HCT116 (cell line): ENCODE data around the gene WTAP. TPM values are rescaled to one million over a fixed set of nuclear protein-coding genes. Genes with fewer than 3 reads are reported as not detected.

Experiments used
- ATAC-seq: fragments of 200-7000 bp; cut with Tn5 transposase; 2 replicates; pipeline ENCODE4 v1.9.1; 2020; ENCODE audit warnings: mild to moderate bottlenecking, moderate library complexity
- BruUV-seq: library from RNA; stranded (reverse); fragments of 400-500 nt; replicated peaks from 2 replicates; lab custom pipeline; 2021; lab: Mats Ljungman, UMichigan
- CTCF ChIA-PET: fragments of 300-600 bp; sonication (Branson Sonifier 250); formaldehyde crosslinking; loops from one replicate; lab custom pipeline; 2021; ENCODE audit warnings: antibody characterized with exemption; lab: Charles Lee
- POLR2A ChIA-PET: fragments of 300-600, 350-600 bp; sonication (Branson Sonifier 250); formaldehyde crosslinking; loops from one replicate; lab custom pipeline; 2021; ENCODE audit warnings: antibody characterized with exemption; lab: Charles Lee
- RAD21 ChIA-PET, 2 experiments: fragments of 300-600 bp; sonication (Branson Sonifier 250); formaldehyde crosslinking; loops; one replicate each; lab custom pipeline; 2023; ENCODE audit warnings: low total read pairs in 2 of 2; ENCODE audit not compliant: uncharacterized antibody in 2 of 2, unreplicated experiment in 2 of 2, low non-redundant PET in 1 of 2; lab: Charles Lee
- DNase-seq: peaks from one replicate; pipeline ENCODE4 v3.0.0-alpha.2; 2010; ENCODE audit warnings: low read depth, low spot score
- H2AFZ ChIP-seq: fragments of 200-600 bp; shearing (Covaris generic), sonication (generic); 2 replicates; pipeline ENCODE4 v1.6.1; 2017; ENCODE audit warnings: low read depth, mixed run types, mixed read lengths, antibody characterized with exemption, low read length; ENCODE audit not compliant: poor library complexity, severe bottlenecking
- H3K27ac ChIP-seq: 2 replicates; pipeline ENCODE4 v1.5.1; 2012; ENCODE audit warnings: low read depth, low read length
- H3K27me3 ChIP-seq: fragments of 200-600 bp; sonication (generic); 2 replicates; pipeline ENCODE4 v1.6.1; 2016; ENCODE audit warnings: mixed run types, low read length, mixed read lengths; ENCODE audit not compliant: insufficient read depth
- H3K36me3 ChIP-seq, 2 experiments: fragments of 200-500 bp in 1 of 2; fragments of 200-600 bp in 1 of 2; sonication (Bioruptor generic) in 1 of 2; sonication (generic) in 1 of 2; 2 replicates each; pipeline versions ENCODE4 v1.5.1 to v1.6.1; 2014 to 2016; ENCODE audit warnings: low read length in 2 of 2, inconsistent platforms in 1 of 2, mixed read lengths in 1 of 2, mixed run types in 1 of 2; ENCODE audit not compliant: insufficient read depth in 2 of 2, control insufficient read depth in 1 of 2
- H3K4me1 ChIP-seq, 2 experiments: fragments of 200-600 bp in 1 of 2; sonication (generic) in 1 of 2; 2 replicates each; pipeline versions ENCODE4 v1.5.1 to v1.6.1; 2012 to 2017; ENCODE audit warnings: low read length in 2 of 2, inconsistent platforms in 1 of 2, mild to moderate bottlenecking in 1 of 2, mixed read lengths in 1 of 2, mixed run types in 1 of 2, moderate library complexity in 1 of 2; ENCODE audit not compliant: insufficient read depth in 2 of 2, control insufficient read depth in 1 of 2
- H3K4me2 ChIP-seq: fragments of 200-600 bp; sonication (generic); 2 replicates; pipeline ENCODE4 v1.6.1; 2017; ENCODE audit warnings: mixed run types, low read length, mixed read lengths
- H3K4me3 ChIP-seq, 2 experiments: fragments of 200-600 bp in 1 of 2; sonication (generic) in 1 of 2; replicated peaks in 1 of 2; 2 replicates each; pipeline ENCODE4 v1.5.1; 2011 to 2016; ENCODE audit warnings: low read length in 2 of 2, control low read depth in 1 of 2, low read depth in 1 of 2, mild to moderate bottlenecking in 1 of 2, mixed read lengths in 1 of 2, mixed run types in 1 of 2
- H3K79me2 ChIP-seq: fragments of 200-600 bp; sonication (generic); 2 replicates; pipeline ENCODE4 v1.6.1; 2017; ENCODE audit warnings: mild to moderate bottlenecking, mixed run types, low read length, moderate library complexity, mixed read lengths; ENCODE audit not compliant: insufficient read depth
- H3K9ac ChIP-seq: fragments of 200-600 bp; sonication (generic); 2 replicates; pipeline ENCODE4 v1.6.1; 2016; ENCODE audit warnings: low read length, mixed read lengths
- H3K9me2 ChIP-seq: fragments of 200-600 bp; sonication (generic), shearing (Covaris generic); 2 replicates; pipeline ENCODE4 v1.6.1; 2017; ENCODE audit warnings: mixed run types, mild to moderate bottlenecking, moderate library complexity; ENCODE audit not compliant: insufficient read depth
- H3K9me3 ChIP-seq, 2 experiments: fragments of 200-500 bp in 1 of 2; fragments of 200-600 bp in 1 of 2; sonication (Bioruptor generic) in 1 of 2; sonication (generic) in 1 of 2; 2 replicates each; pipeline ENCODE4 v1.6.1; 2014 to 2017; ENCODE audit warnings: low read length in 2 of 2, mixed read lengths in 2 of 2, inconsistent platforms in 1 of 2, low read depth in 1 of 2, mild to moderate bottlenecking in 1 of 2, mixed run types in 1 of 2, moderate library complexity in 1 of 2; ENCODE audit not compliant: control insufficient read depth in 1 of 2, insufficient read depth in 1 of 2
- H4K20me1 ChIP-seq: fragments of 200-600 bp; sonication (generic), shearing (Covaris generic); 2 replicates; pipeline ENCODE4 v1.6.1; 2017; ENCODE audit warnings: mixed run types, mild to moderate bottlenecking, moderate library complexity; ENCODE audit not compliant: insufficient read depth
- CEBPB ChIP-seq: IDR thresholded peaks from 2 replicates; pipeline ENCODE4 v1.6.1; 2012; ENCODE audit warnings: low read depth
- EGR1 ChIP-seq: IDR thresholded peaks from 2 replicates; pipeline ENCODE4 v1.6.1; 2012; ENCODE audit warnings: low read depth
- EZH2phosphoT487 ChIP-seq: fragments of 200-600 bp; IDR thresholded peaks from 2 replicates; pipeline ENCODE4 v1.6.1; 2018; ENCODE audit warnings: antibody characterized with exemption, borderline replicate concordance
- FOSL1 ChIP-seq: IDR thresholded peaks from 2 replicates; pipeline ENCODE4 v1.6.1; 2012; ENCODE audit warnings: low read depth
- JUND ChIP-seq: IDR thresholded peaks from 2 replicates; pipeline ENCODE4 v1.6.1; 2012
- POLR2A ChIP-seq: IDR thresholded peaks from 2 replicates; pipeline ENCODE4 v1.7.0; 2011; ENCODE audit warnings: borderline replicate concordance; ENCODE audit not compliant: insufficient read depth, insufficient read length; ENCODE audit errors: extremely low read depth
- POLR2AphosphoS5 ChIP-seq: IDR thresholded peaks from 2 replicates; pipeline ENCODE4 v1.6.1; 2011; ENCODE audit warnings: mild to moderate bottlenecking, low read depth, low read length, moderate library complexity
- SP1 ChIP-seq: IDR thresholded peaks from 2 replicates; pipeline ENCODE4 v1.6.1; 2012; ENCODE audit warnings: low read depth
- SRF ChIP-seq: IDR thresholded peaks from 2 replicates; pipeline ENCODE4 v1.6.1; 2012; ENCODE audit warnings: low read depth
- TCF7L2 ChIP-seq: IDR thresholded peaks from 2 replicates; pipeline ENCODE4 v1.7.0; 2011; ENCODE audit warnings: borderline replicate concordance, inconsistent platforms; ENCODE audit not compliant: insufficient read depth, insufficient read length; ENCODE audit errors: extremely low read depth
- ZFX ChIP-seq: fragments of 450-650 bp; IDR thresholded peaks from 2 replicates; pipeline ENCODE4 v1.6.1; 2017
- ZNF274 ChIP-seq: fragments of 200-500 bp; sonication (Bioruptor generic); IDR thresholded peaks from 2 replicates; pipeline ENCODE4 v1.6.1; 2014; ENCODE audit warnings: mild to moderate bottlenecking, low read depth, low read length, inconsistent platforms
- intact Hi-C: fragments of 100-400 bp; cut with micrococcal nuclease; formaldehyde crosslinking; loops from 2 replicates; pipeline ENCODE4 v1.10.0; 2022
- total RNA-seq: library from RNA; stranded (reverse); gene quantifications from one replicate; pipeline ENCODE4 v1.2.1, GENCODE V29; 2021; ENCODE audit not compliant: unreplicated experiment
- TF ChIP-seq, protein P1 (sequence below): IDR thresholded peaks from 2 replicates; pipeline ENCODE4 v1.6.1; 2012; ENCODE audit warnings: low read depth
- TF ChIP-seq, protein P2 (sequence below): IDR thresholded peaks from 2 replicates; pipeline ENCODE4 v1.6.1; 2012

WTAP gene
- total RNA-seq, 1 experiment from 2014 or later = 88.6 TPM

DNA sequence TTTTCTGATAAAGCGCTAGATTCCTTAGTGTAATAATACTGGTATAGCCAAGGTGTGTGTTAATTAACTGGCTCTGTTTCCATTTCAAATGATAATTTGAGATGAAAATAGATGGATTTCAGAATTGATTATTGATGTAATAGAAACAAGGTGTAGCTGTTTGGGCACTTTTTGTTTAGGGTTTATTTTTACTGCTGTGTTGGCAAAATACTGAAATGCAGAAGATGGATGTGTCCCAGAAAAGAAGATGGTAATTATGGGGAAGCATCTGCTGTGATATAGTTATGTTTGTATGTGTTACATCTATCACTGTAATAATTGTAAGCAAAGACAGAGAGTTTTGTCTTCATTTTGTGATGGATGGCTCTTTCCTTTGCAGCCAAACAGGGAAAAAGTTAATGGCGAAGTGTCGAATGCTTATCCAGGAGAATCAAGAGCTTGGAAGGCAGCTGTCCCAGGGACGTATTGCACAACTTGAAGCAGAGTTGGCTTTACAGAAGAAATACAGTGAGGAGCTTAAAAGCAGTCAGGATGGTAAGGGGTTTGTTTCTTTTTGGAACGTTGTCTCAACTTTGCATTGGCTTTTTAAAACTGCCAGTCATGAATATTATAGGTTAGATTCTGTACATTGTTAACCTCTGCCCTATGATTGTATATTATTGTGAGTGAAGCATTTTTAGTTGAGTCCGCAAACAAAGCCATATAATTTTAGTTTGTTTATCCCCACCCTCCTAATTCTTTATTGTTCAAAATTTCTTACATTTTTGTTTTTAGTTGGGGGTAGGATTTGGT, 26.0 kb downstream of the WTAP start:
- H3K9me3 ChIP-seq = no peaks in the 10 kb centered on the region
- H3K79me2 ChIP-seq = peaks cover 67% of the 10 kb centered on the region
- H2AFZ ChIP-seq = no peak overlapping the region
- RAD21 ChIA-PET = no interaction called here
- no peak overlapping the region for H3K4me3 ChIP-seq
- TF ChIP-seq SRF (no peak), EGR1 (no peak), EZH2phosphoT487 (no peak)
- TF ChIP-seq, protein P1, sequence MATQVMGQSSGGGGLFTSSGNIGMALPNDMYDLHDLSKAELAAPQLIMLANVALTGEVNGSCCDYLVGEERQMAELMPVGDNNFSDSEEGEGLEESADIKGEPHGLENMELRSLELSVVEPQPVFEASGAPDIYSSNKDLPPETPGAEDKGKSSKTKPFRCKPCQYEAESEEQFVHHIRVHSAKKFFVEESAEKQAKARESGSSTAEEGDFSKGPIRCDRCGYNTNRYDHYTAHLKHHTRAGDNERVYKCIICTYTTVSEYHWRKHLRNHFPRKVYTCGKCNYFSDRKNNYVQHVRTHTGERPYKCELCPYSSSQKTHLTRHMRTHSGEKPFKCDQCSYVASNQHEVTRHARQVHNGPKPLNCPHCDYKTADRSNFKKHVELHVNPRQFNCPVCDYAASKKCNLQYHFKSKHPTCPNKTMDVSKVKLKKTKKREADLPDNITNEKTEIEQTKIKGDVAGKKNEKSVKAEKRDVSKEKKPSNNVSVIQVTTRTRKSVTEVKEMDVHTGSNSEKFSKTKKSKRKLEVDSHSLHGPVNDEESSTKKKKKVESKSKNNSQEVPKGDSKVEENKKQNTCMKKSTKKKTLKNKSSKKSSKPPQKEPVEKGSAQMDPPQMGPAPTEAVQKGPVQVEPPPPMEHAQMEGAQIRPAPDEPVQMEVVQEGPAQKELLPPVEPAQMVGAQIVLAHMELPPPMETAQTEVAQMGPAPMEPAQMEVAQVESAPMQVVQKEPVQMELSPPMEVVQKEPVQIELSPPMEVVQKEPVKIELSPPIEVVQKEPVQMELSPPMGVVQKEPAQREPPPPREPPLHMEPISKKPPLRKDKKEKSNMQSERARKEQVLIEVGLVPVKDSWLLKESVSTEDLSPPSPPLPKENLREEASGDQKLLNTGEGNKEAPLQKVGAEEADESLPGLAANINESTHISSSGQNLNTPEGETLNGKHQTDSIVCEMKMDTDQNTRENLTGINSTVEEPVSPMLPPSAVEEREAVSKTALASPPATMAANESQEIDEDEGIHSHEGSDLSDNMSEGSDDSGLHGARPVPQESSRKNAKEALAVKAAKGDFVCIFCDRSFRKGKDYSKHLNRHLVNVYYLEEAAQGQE = no peak
- TF ChIP-seq, all 23 proteins: peak for 0
- intact Hi-C loops = no loop called here
- POLR2A ChIA-PET = no interaction called here
- DNase-seq = no peak
- Histone ChIP-seq H3K9me2 (no peaks in the 10 kb centered on the region), H3K4me2 (no peak overlapping the region), H4K20me1 (peaks cover 2% of the 10 kb centered on the region; the same call in 1 of the 2 replicates), H3K4me1 (peaks cover 0 to 8% of the 10 kb centered on the region in 2 experiments; a peak in 2 of 4 replicates), H3K27me3 (no peaks in the 10 kb centered on the region), H3K9ac (no peak overlapping the region), H3K36me3 (peaks cover 40 to 67% of the 10 kb centered on the region in 2 experiments), H3K27ac (no peak overlapping the region)
- CTCF ChIA-PET = no interaction called here
- no TSS peak for BruUV-seq
- ATAC-seq = no peak

DNA sequence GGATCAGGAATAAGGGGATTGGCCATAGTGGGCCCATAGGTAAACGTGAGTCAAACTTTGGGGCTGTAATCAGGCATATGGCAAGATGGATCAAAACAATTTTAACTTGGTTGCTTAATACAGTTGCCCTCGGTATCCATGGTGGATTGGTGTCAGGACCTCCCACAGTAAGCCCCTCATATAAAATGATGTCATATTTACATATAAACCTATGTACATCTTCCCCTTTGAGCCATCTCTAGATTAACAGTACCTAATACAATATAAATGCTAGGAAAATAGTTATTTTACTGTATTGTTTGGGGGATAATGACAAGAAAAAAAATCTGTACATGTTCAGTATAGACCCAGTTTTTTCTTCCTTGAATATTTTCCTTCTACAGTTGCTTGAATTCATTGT, 27.1 kb downstream of the WTAP start:
- Histone ChIP-seq H3K4me3 (no peak overlapping the region), H3K4me1 (peaks cover 0 to 16% of the 10 kb centered on the region in 2 experiments; a peak in 2 of 4 replicates), H3K9ac (no peak overlapping the region), H3K27ac (no peak overlapping the region), H3K27me3 (no peaks in the 10 kb centered on the region), H3K9me3 (no peaks in the 10 kb centered on the region), H3K4me2 (no peak overlapping the region), H3K79me2 (peaks cover 56% of the 10 kb centered on the region), H3K9me2 (no peaks in the 10 kb centered on the region), H4K20me1 (peaks cover 2% of the 10 kb centered on the region; the same call in 1 of the 2 replicates), H2AFZ (no peak overlapping the region), H3K36me3 (peaks cover 36 to 57% of the 10 kb centered on the region in 2 experiments)
- POLR2A ChIA-PET = no interaction called here
- no TSS peak for BruUV-seq
- intact Hi-C loops = no loop called here
- RAD21 ChIA-PET = no interaction called here
- no peak for DNase-seq
- TF ChIP-seq POLR2AphosphoS5 (no peak), EZH2phosphoT487 (no peak), SP1 (no peak), TCF7L2 (no peak), POLR2A (no peak), ZNF274 (no peak), ZFX (no peak), FOSL1 (no peak), EGR1 (no peak), CEBPB (no peak), JUND (no peak)
- TF ChIP-seq, protein P2, sequence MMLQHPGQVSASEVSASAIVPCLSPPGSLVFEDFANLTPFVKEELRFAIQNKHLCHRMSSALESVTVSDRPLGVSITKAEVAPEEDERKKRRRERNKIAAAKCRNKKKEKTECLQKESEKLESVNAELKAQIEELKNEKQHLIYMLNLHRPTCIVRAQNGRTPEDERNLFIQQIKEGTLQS = no peak
- no peak for ATAC-seq
- CTCF ChIA-PET = no interaction called here
